ENCODE data around the gene AFAP1.

The AFAP1 gene

DNA sequence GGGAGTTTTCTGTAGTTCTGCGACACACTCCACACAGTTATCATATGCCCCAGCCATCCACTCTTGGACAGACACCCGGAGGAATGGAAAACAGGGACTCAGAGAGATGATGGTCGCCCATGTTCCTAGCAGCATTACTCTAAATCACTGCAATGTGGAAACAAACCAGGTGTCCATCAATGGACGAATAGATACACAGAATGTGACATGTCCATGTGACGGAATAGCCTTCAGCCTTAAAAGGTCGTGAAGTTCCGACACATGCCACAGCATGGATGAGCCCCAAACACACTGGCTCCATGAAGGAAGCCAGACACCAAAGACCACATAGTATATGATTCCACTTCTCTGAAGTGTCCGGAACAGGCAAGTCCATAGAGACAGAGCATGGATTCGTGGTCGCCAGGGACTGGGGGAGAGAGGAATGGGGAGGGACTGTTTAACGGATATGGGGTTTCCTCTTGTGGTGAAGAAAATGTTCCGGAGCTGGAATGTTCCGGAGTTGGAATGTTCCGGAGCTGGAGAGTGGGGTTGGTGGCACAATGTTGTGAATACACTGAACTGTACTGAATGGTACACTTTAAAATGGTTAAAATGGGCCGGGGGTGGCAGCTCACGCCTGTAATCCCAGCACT, 28.7 kb upstream of the AFAP1 start:
- no peak for DNase-seq (ENCODE audit: low spot score)

DNA sequence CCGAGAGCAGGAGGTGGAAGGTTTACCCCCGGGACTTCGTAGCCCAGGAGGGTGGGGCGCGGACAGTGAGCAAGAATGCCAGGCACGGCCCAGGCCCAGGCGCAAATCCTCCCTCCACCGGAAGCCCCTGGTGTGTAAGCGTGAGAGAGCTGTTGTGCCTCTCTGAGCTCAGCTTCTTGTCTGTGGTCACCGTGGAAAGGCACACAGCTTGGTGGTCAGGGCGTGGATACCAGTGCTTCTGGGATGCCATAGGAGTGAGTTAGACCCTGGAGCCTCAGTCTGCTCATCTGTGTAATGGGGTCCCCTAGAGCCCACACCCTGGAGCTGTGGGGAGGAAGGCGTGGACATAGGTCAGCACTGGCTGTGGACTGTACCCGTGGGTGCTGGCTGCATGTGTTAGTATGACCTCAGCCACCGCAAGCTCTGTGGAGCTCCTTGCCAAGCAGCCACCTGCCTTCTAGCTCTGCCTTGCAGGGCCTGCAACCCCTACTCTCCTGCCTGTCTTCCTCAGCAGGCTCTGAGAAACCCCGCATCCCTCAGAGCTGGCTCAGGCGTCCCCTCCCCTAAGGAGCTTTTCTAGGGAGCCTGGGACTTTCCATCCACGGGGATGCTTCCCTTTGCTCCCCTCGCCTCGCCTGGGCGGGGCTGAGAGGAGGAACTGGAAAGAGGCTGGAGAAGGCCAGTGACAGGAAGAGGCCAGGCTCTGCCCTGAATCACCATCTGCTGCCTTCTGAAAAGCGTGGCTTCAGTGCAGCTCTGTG, 28.0 kb upstream of the AFAP1 start:
- DNase-seq (ENCODE audit: low spot score): no peak

DNA sequence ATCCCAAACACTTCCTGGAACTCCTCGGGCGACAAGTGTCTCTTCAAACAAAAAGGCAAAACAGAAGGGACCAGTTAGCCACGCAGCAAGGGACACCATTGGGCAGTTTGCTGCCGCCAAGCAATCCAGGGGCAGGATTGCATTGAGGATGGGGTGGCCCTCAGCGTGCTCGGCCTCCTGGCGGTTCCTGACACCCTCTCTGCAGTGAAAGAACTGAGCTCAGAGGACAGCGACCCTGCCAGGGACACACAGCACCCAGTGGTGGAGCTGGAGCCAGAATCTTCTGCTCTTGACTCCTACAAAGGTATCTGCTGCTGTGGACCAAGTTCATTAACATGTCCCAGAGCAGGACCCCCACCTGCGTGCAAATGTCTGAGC, 27.4 kb upstream of the AFAP1 start:
- no peak for DNase-seq (ENCODE audit: low spot score)

DNA sequence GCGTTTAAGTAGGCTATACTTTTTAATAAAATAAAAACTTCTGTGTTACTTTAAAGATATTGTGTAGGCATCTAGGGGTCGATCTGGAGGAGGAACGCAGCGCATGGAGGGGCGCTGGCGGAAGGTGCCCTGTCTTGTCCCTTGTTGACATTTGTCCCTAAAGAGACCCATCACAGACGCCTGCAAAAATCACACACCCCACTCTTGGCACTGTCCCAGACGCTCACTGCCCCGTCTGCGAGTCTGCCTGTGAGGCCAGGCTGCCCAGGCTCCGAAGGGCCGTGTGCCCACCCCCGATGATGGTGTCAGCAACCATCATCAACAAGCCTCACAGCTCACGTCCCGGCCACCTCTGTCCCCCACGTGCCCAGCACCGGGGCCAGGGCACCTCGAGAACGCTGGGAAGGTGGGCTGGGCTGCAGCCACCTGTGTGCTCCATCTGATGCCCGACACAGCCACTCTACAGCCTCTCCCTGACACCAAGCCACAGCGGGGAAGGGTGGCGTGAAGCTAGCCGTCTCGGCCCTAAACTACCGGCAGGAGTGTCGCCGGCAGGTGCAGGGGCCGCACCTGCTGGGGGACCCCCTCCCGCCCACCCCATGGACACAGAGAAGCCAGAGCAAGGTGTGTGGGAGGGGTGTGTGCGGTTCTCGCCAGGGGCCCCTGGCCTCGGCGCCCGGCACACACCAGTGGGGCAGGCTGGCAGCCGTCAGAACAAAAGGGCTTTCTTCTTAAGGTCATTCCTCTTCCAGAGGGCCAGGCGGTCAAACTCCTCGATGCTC, 26.8 kb upstream of the AFAP1 start:
- DNase-seq (ENCODE audit: low spot score): no peak

- peak; percentile 49 for DNase-seq (ENCODE audit: low spot score)
Measured at GRCh38 chr4:7964890-7965662, 25.4 kb upstream of the AFAP1 start.

GRCh38 chr4:7964459-7964858, 24.8 kb upstream of the AFAP1 start:
- DNase-seq (ENCODE audit: low spot score): peak; percentile 65

DNA sequence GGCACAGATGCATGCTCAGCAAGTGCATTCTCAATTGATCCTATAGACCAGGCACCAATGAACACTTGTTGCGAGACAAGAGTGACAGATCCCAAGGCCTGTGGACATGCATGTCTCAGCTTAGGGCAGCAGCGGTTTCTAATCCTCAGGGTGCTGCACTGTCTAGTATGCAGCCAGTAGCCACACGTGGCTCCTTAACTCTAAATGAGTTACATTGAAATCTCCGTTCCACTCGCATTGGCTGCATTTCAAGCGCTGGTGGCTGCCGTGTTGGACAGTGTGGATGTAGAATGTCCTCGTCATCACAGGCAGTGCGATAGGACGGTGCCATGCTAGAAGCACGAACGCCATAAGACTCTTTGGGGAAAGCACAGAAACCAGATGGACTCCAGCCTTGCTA, 24.0 kb upstream of the AFAP1 start:
- no peak for DNase-seq (ENCODE audit: low spot score)

DNA sequence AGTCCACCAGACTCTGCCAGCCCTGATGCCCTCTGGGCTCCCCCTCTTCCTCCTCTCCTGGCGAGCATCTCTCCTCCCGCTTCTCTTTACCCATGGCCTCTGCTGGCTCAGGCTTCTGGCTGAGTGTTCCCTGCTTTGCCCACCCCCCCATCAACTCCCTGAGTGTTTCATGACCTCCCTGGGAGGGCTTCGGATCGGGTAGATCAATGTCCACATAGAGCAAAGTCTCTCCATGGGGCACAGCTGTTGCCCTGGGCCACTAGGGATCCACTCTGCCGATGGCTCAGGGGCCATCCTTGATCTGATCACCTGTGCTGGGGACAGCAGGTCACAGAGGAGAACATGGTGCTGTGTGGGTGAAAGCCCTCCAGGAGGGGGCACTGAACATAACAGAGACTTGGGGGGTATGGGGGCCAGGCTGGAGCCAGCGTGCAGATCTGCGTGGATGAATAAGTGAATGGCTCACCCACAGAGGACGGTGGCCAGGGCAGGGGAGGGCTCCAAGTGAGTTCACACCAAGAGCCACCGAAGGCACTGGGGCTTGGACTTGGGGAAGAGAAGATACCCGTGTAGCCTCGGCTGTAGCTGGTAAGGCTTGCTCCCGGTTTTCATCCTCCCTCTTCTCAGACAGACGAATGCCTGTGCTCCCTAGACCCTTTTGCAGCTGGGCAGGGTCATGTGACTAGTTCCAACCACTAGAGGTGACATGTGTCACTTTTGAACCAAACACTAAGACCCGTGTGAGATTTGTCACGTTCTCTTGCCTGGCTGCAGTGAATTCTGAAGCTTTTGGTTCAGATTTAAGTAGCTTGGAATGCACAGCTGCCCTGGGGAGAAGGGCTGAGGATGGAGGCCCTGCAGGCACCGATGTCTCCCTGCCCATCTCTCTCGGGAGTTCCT, 23.2 kb upstream of the AFAP1 start:
- no peak for DNase-seq (ENCODE audit: low spot score)

GRCh38 chr4:7960790-7961655, 21.4 kb upstream of the AFAP1 start:
- peak; percentile 77 for DNase-seq (ENCODE audit: low spot score)

GRCh38 chr4:7960017-7960789, 20.5 kb upstream of the AFAP1 start:
- no peak for DNase-seq (ENCODE audit: low spot score)

- DNase-seq (ENCODE audit: low spot score): no peak
Measured at GRCh38 chr4:7959078-7959477, 19.4 kb upstream of the AFAP1 start.

- no peak for DNase-seq (ENCODE audit: low spot score)
Measured at GRCh38 chr4:7956934-7957656, 17.4 kb upstream of the AFAP1 start.

- DNase-seq (ENCODE audit: low spot score): no peak
Measured at GRCh38 chr4:7956270-7956808, 16.7 kb upstream of the AFAP1 start.

- no peak for DNase-seq (ENCODE audit: low spot score)
Measured at GRCh38 chr4:7955393-7955792, 15.7 kb upstream of the AFAP1 start.

- no peak for DNase-seq (ENCODE audit: low spot score)
Measured at GRCh38 chr4:7952615-7953014, 13.0 kb upstream of the AFAP1 start.

- no peak for DNase-seq (ENCODE audit: low spot score)
Measured at GRCh38 chr4:7950301-7951092, 10.8 kb upstream of the AFAP1 start.

GRCh38 chr4:7949759-7950158, 10.1 kb upstream of the AFAP1 start:
- no peak for DNase-seq (ENCODE audit: low spot score)

DNA sequence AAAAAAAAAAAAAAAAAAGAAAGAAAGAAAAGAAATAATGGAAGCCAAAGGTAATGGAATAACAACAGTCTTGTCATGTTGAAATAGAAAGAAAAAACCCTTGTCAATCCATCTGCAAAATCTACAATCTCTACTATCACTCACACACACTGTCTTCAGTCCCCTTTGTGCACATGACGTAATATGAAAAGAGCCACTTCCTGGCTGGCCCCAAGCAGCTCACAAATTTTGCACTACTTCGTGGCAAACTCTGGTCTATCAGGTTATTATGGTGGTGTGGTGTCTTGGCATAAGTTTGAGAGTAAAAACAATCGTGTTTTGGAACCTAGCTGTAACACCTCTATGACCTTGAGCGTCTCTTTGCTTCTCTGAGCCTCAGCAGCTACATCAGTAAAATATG, 8.3 kb upstream of the AFAP1 start:
- DNase-seq (ENCODE audit: low spot score): no peak
